Activated T-cell treated with anti-CD3 and anti-CD28 coated beads, Interleukin-2, amount 50 U/mL, for 1 hour (primary cell): ENCODE data around the gene HINT3.
"Not testable (repeated sequence)": the region's sequence is repeated elsewhere in the genome, so short reads cannot be mapped to it uniquely, and the experiment has no call there.

Experiments
- DNase-seq: peaks from one replicate; pipeline ENCODE4 v3.0.0-alpha.2; 2020

The HINT3 gene

DNA sequence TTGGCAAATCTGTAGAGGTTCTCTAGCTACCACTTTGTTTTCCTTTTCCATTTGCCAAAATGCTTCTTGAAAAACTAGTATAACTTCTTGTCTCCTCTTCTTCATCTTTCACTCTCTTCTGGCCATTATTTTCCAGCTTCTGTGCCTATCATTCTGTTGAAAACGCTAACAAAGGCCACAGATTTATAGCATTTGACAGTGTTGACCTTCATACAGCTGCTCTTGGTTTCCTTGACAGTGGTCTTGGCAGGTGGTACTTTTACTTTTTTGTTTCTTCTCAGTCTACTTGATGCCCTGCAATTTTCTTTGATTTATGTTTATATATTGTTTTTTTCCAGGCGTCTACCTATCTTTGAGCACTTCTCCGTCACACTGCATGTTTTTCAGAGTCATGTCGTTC is 53.5 kb downstream of the HINT3 start:
- no peak for DNase-seq

- no peak for DNase-seq
These were observed 59.3 kb downstream of the HINT3 start for GRCh38 chr6:126015863-126016262.

DNA sequence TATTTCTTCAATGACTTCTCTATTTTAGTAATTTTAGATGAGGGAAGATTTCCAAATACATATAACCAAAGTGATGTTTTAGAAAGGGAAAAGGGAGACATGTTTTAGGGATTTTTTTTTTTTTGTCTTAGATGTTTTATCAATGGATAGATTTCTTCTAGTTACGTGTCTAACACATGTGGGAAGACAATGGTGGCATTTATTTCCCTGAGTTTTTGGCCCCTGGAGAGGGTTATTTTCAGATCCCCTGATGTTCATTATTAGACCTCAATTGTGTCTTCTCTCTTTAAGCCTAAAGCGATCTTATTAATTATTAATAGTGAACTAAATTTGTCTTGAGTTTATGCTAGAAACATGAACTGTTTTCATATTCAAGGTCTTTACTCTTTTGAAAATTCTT is 60.0 kb downstream of the HINT3 start:
- DNase-seq: no peak

DNA sequence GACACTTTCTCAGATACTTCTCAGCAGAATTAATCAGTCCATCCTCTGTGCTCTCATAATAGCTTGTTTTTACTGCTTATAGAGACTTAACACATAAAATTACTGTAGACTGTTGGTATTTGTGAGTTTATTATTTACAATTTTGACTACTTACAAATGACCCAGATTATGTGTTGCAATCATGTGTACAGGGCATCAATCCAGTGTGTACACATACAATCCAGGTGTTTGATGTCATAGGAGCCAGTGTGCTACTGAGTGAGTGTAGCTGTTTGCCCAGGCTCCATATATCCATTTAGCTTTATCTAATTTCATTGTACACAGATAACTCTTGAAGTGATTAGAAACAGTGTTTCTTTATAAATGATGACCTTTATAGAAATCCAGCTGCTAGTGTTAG is 61.1 kb downstream of the HINT3 start:
- DNase-seq: no peak

DNA sequence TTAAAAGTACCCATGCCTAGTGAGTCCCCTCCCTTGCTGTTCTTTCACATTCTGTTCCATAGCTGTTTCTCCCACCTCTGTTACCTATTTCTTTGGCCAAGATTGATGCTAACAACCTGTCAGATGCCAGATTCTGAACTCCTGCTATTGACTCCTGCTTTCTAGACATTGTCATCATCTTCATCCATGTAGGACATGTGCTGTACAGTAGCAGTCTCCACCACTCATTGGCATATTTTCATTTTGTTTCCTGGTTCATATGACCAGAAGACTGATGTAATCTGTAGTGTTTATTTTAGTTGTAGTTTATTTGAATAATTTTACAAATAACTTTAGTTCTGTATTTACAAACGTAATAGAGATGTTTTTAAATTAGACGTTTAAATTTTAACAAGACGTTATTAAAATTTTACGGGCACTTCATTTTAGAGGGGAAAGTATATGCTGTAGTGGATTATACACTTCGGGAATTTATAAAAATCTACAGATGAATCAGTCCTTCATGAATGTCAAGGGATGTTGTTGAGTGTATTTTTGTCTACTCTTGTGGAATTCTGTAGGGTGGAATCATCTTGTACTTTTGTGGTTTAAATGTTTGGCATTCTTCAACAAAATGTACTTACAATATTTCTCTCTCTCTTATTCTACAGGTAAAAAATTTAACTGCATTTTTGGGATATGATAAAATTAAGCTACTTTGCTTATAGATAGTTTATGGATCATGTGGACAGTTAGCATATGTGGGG is 63.9 kb downstream of the HINT3 start:
- no peak for DNase-seq

GRCh38 chr6:126023474-126023873 is 66.9 kb downstream of the HINT3 start:
- not testable (repeated sequence) for DNase-seq

DNA sequence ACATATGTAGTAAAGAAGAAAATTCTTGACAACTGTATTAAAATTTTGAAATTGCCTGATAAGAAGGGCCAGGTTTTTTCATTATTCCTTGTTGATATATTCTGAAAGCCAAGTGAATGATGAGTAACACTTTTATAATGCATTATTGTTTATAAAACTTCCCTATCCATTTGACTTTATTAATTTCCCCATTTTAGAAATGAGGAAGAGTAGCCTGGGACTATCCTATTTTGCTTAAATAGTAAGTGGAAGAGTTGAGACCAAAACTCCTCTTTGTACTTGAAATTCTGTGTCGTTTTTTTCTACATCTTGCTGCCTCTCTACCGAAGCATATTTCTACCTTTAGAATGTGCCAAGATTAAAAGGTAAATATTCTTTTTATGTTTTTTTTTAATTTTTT is 69.4 kb downstream of the HINT3 start:
- no peak for DNase-seq

DNA sequence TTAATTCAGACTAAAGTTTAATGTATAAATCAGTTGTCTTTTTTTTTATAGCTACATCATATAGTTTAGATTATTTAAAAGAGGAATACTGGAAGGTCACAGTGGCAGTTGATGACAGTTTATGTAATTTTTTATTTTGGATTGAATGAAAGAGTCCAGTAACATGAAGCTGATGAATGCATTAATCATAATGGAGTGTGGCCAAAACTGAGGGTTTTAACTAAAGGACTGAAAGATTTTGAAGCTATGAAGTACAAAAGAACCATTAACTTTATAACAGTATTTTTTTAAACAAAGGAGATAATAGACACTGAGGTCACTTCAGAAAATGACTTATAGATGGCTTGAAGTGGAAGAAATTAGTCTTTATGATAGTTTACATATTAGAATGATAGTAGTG is 71.0 kb downstream of the HINT3 start:
- DNase-seq: no peak
